AG10803 (cell line): Measurements from ENCODE around the gene LAMA2.

ENCODE experiments used
- DNase-seq: peaks from one replicate; pipeline ENCODE4 v3.0.0; 2010; ENCODE audit warnings: low read depth
- H3K4me3 ChIP-seq: 2 replicates; pipeline ENCODE4 v1.5.1; 2011; ENCODE audit warnings: mild to moderate bottlenecking, low read length, control low read depth
- TF ChIP-seq, protein P1 (sequence below): conservative IDR thresholded peaks from 2 replicates; pipeline ENCODE4 v1.5.1; 2011; ENCODE audit warnings: mild to moderate bottlenecking, low read length, control low read depth, inconsistent platforms

Gene LAMA2

DNA sequence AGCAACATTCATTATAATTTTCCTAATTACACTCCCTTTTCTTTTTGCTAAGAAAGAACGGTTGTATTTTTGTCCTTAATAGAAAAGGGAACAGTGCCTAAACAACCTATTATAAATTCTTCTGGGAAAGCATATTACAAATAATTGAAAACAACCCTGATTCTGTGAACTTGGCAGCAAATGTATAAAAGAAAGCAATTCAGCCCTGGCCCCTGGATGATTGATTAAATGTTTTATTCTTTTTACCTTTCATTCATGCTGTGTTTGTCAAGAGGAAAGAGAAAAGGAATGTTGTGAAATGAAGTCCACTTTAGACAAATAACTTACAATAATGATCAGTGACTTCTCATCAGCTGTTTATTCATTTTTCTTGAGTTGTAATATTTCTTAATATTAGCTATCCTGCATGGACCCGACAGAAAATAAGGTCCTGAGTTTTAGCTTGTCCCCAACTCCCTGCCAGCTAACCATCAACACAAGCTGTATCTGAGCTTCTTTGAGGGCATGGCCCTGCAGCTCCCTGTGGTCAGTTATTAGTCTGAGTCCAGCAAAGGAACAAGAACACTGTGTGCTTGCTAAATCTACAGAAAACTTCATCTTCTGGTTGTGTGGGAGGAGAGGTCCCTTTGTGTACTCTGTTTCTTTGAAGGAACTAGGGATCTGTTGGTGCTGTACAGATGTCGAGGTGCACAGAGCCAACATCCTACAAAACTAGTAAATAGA, 248.2 kb downstream of the LAMA2 start:
- no peak overlapping the region for H3K4me3 ChIP-seq
- DNase-seq: peak; percentile 21
- TF ChIP-seq, protein P1, sequence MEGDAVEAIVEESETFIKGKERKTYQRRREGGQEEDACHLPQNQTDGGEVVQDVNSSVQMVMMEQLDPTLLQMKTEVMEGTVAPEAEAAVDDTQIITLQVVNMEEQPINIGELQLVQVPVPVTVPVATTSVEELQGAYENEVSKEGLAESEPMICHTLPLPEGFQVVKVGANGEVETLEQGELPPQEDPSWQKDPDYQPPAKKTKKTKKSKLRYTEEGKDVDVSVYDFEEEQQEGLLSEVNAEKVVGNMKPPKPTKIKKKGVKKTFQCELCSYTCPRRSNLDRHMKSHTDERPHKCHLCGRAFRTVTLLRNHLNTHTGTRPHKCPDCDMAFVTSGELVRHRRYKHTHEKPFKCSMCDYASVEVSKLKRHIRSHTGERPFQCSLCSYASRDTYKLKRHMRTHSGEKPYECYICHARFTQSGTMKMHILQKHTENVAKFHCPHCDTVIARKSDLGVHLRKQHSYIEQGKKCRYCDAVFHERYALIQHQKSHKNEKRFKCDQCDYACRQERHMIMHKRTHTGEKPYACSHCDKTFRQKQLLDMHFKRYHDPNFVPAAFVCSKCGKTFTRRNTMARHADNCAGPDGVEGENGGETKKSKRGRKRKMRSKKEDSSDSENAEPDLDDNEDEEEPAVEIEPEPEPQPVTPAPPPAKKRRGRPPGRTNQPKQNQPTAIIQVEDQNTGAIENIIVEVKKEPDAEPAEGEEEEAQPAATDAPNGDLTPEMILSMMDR: no peak

GRCh38 chr6:129133770-129134192, 250.8 kb downstream of the LAMA2 start:
- H3K4me3 ChIP-seq: no peak overlapping the region; the same call in 1 of the 2 replicates
- DNase-seq: peak; percentile 63
- TF ChIP-seq, protein P1: no peak

DNA sequence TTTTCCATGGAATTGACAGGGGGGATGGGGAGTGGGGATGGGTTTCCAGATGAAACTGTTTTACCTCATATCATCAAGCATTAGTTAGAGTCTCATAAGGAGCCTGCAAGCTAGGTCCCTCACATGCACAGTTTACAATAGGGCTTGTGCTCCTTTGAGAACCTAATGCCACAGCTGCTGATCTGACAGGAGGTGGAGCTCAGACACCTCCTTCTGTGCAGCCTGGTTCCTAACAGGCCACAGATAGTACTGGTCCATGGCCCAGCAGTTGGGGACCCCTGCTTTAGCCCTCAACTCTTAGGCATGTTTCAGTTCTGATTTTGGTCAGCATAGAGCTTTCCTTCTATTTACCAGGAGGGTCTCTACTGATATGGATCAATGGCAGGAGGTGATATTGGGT, 251.6 kb downstream of the LAMA2 start:
- TF ChIP-seq, protein P1: no peak
- DNase-seq: no peak
- no peak overlapping the region for H3K4me3 ChIP-seq

DNA sequence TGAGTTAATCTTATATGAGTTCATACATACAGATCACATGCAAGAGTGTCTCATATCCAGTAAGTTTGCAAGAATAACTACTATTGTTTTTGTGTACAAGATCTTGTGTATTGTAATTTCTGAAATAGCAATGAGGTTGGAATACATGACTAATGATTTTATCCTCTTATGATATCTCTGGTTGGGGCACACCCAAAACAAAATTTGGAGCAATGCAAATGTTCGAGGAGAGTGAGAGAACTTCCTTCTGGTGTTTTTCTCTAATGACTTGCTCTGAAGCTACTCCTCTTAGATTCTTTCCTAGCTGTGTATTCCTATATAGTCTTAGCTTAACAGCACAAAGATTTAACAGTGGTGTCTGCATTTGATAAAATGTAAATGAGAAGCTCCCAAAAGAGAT, 252.5 kb downstream of the LAMA2 start:
- no peak for DNase-seq
- TF ChIP-seq, protein P1: no peak
- no peak overlapping the region for H3K4me3 ChIP-seq

DNA sequence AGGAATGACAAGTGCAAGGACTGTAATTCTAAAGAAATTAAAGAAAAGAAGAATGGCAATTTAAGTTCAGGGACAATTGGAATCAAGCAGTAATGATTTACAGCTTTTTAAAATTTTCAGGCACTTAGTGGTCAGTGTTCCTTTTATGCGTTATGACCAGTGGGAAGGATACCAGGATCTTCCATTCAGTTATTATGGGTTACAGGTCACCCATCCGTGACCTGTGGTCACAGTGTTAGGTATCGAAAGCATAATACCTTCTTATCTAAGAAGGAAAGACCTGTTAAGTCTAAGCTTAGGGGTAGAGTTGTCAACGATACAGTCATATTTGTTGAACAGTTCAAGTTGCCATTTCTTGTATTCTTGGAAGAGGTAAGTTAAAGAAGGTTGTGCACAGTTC, 253.8 kb downstream of the LAMA2 start:
- no peak for DNase-seq
- H3K4me3 ChIP-seq: no peak overlapping the region
- TF ChIP-seq, protein P1: no peak

DNA sequence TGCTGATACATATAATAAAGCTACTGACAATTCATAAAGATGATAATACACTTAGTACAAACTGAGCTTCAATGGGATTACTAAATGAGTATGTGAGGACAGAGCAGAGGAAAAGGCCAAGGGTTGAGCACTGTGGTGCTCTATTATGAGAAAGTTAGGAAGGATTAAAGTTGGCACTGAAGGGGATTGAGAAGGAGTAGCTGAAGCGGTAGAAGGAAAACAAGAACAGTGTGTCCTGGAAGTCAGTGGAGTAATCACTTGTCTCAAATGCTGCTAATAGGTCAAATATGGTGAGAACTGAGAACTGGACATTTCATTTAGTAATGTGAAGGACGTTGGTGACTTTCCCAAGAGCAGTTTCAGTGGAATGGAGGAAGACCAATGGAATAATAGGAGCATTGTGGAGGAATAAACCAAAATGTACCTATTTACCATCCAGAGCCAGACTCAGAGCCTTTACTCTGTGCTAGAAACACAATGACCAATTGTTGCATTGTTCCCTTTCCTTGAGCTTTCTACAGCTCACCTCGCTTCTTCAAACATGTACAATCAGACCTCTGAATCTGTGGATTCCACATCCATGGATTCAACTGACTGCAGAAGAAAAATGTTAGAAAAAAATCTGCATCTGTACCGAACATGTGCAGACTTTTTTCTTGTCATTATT, 255.9 kb downstream of the LAMA2 start:
- no peak for DNase-seq
- TF ChIP-seq, protein P1: no peak
- H3K4me3 ChIP-seq: no peak overlapping the region

DNA sequence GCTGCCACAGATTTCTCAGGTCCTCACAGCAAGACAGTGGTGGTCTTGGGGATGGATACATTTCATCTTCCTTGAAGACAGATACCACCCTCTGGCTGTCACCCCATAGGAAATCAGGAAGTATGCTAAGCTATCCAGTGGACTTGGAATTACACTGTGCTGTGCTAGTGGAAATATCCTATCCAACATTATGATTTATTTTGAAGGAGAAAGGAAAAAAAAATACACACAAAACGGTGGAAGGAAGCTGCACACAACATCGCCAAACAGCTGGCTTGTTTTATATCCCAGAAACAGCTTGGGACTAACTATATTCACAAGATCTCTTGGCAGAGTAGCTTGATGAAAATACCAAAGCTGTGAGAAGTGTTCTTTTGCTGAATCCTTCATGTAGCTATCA, 257.6 kb downstream of the LAMA2 start:
- DNase-seq: peak; percentile 72
- TF ChIP-seq, protein P1: no peak
- no peak overlapping the region for H3K4me3 ChIP-seq
